Fibroblast of pulmonary artery (primary cell): ENCODE results near the gene ZC3H7A.
A peak's percentile ranks its signal among the peaks of the same experiment; 100 is the strongest.

ENCODE experiments used
- DNase-seq: peaks from one replicate; pipeline ENCODE4 v3.0.0-alpha.2; 2010; ENCODE audit warnings: low read depth
- H3K4me3 ChIP-seq: replicated peaks from 2 replicates; pipeline ENCODE4 v1.5.1; 2011; ENCODE audit warnings: low read depth, mild to moderate bottlenecking, control low read depth, low read length, moderate library complexity
- CTCF ChIP-seq: IDR thresholded peaks from 2 replicates; pipeline ENCODE4 v1.5.1; 2011; ENCODE audit warnings: mild to moderate bottlenecking, control low read depth, low read length, inconsistent platforms; ENCODE audit errors: missing control alignments

Gene ZC3H7A

GRCh38 chr16:11715246-11715947, 81.7 kb downstream of the ZC3H7A start:
- TF ChIP-seq CTCF = no peak
- no peak for DNase-seq
- no peak overlapping the region for H3K4me3 ChIP-seq

GRCh38 chr16:11712122-11712521, 84.9 kb downstream of the ZC3H7A start:
- no peak overlapping the region for H3K4me3 ChIP-seq
- TF ChIP-seq CTCF = no peak
- no peak for DNase-seq

GRCh38 chr16:11711662-11712061, 85.4 kb downstream of the ZC3H7A start:
- no peak overlapping the region for H3K4me3 ChIP-seq
- DNase-seq = no peak
- TF ChIP-seq CTCF = no peak

GRCh38 chr16:11708421-11708820, 88.6 kb downstream of the ZC3H7A start:
- peak; percentile 41 for DNase-seq
- H3K4me3 ChIP-seq = no peak overlapping the region
- no peak for TF ChIP-seq CTCF

- DNase-seq = no peak
- no peak overlapping the region for H3K4me3 ChIP-seq
- TF ChIP-seq CTCF = no peak
Observed at GRCh38 chr16:11707679-11708197, 89.3 kb downstream of the ZC3H7A start.

GRCh38 chr16:11706180-11706742, 90.8 kb downstream of the ZC3H7A start:
- no peak for TF ChIP-seq CTCF
- H3K4me3 ChIP-seq = no peak overlapping the region
- no peak for DNase-seq
